Measurements from ENCODE around the gene UQCR10.

Gene UQCR10

DNA sequence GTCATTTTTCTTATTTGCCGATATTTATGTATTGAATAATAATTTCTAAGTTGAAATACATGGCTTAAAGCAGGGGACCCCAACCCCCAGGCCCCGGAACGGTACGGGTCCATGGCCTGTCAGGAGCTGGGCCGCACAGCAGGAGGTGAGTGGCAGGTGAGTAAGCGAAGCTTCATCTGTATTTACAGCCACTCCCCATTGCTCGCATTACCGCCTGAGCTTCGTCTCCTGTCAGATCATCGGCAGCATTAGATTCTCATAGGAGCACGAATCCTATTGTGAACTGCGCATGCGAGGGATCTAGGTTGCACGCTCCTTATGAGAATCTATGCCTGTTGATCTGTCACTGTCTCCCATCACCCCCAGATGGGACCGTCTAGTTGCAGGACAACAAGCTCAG lies 4.9 kb upstream of the UQCR10 start:
- no peak for DNase-seq (ENCODE audit: low read depth in 2 of 2)

GRCh38 chr22:29765905-29766631 lies 1.1 kb upstream of the UQCR10 start:
- DNase-seq (ENCODE audit: low read depth in 2 of 2): no peak

DNA sequence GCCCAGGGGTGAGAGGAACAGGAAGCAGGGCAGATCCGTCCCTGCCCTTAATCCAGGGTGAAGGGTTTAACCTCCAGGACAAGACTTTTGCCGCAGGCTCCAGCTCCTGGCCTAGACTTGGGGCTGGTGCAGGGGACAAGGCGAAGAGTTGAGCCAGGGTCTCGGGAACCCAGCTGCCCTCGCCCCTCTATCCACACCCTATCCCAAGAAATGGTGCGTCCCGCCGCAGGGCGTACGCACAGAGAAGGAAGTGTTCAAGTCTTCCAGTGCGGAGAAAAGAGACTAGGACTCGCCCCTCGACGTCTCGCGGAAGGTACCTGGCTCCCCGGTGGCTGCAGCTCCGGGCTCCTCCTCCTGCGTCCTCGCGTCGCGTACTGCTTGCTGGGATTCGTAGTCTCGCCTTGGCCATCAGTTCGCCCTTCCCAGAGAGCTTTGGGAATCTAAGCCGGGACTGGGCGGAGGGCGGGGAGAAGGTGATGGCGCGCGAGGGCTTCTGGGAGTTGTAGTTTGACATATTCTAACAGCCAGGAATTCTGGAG lies 468 bp upstream of the UQCR10 start, which contains the start of gene ZMAT5:
ZMAT5 (minus strand) TSS at position 376 of the 539 bp plus-strand sequence. CDS start 18,463 bp downstream, outside the sequence.
- DNase-seq (ENCODE audit: low read depth in 2 of 2): peak; percentile 72 to 79

- DNase-seq (ENCODE audit: low read depth in 2 of 2): no peak
Measured at GRCh38 chr22:29768052-29768693, 1.0 kb downstream of the UQCR10 start.

DNA sequence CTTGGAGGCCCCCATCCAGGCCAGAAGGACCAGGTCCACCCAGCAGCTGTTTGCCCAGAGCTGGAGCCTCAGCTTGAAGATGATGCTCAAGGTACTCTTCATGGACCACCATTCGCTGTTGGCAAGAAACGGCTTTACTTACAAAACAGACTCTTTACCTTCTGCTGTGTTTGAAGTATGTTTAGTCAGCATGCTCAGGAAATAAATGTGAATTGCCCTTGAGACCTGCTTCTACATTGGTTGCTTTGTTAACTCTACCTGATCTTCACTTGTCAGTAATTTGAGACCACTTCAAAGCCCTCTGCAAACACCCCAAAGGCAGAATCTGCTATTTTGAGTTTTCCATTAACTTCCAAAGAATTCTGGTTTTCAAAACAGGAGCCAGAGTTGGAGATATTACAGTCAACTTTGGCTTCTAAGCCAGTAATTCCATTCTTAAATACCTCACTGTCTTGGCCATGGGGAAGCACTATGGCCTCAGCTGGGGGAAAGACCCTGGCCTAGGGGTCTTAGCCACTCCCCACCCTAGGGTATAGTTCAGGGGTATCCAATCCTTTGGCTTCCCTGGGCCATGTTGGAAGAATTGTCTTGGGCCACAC lies 2.7 kb downstream of the UQCR10 start:
- no peak for DNase-seq (ENCODE audit: low read depth in 2 of 2)

- DNase-seq (ENCODE audit: low read depth in 2 of 2): no peak
Measured at GRCh38 chr22:29772170-29772641, 5.0 kb downstream of the UQCR10 start.

DNA sequence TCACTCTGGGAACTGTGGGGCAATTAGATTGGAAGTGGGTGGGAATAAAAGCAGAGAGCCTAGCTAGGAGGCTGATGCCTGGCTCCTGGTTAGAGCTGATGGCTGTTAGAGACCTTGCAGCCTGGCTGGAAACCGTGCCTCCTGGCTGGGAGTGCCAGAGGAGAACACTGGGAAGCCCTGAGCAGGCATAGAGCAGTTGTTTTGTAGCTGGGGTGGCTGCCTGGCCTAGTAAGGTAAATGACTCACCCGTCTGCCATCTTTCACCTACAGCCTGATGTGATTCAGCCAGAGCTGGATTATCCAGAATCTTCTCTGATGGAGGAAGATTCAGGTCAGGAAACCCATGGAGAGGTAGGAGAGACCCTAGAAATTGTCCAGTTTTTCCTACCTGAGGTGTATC lies 6.1 kb downstream of the UQCR10 start:
- DNase-seq (ENCODE audit: low read depth in 2 of 2): no peak

GRCh38 chr22:29780220-29780619 lies 13.1 kb downstream of the UQCR10 start:
- no peak for DNase-seq (ENCODE audit: low read depth in 2 of 2)

DNA sequence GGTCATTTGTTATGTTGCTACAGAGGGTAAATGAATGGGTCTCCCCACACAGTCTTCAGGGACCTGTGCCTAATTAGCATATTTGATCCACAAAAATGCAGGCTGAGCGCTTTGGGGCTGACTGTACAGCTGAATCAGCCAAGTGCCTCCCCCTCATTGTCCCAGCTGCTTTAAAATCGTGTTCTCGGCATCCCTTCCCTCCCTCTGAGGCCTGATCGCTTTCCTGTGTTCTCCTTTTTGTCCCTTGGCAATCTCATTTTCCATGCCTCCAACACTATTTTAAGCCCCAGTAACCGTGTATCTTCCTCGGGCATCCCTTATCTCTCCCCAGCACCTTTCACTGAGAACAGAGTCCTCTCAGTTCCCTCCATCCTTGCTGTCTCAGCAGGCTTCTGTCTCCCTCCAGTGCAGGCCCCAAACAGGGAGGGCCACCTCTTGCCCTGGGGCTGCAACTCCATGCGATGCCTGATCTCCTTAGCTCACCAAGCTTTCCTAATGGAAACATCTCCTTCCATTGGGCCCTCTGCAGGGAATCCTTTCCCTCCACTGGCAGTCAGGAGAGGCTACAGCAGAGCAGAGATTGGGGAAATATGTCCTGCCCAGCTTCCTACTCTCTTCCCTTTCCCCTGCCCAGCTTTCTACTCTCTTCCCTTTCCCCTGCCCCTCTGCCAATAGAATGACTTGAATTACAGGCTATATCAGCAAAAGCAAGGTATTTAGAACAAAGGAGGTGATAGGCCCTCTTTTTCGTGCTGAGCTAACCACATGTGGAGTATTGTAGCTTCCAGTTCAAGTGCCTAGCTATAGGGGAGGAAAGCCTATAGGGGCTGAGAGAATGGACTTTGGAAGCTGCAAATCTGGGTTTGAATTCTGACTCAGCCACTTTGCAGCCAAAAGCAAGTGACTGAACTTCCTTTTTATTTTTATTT lies 13.8 kb downstream of the UQCR10 start:
- DNase-seq (ENCODE audit: low read depth in 2 of 2): no peak

DNA sequence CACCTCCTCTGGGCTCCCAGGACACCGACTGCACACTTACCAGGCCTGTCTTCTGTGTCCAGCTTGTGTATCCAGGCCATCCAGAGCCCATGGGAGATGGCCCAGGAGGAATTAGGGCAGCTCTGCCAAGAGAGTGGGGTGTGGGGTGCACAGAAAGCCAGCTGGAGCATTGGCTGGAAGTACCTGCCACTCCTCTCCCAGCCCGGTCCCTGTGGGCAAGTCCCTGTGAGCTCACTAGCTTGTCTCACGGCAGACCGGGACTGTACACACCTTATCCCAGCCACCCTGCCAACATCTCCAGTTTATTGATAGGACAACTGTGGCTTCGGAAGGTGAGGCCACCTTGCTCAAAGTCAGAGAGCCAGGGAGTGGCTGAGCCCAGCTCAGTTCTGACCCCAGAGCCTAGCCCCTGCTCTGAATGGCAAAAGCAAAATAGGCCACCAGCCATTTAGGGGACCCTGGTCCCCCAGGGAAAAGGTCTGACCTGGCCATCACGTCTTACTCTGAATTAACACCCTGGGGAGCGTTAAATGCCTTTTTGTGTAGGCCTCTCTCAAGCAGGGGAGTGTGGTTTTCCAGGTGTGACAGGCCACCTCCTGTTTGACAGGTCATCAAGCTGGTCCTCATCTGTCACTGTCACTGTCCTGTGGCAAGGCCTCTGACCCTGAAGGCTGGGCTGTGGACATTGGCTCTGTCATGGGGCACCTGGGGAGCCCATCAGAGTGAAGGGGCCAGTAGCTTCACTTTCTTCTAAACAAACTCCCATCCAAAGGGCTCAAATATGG lies 15.1 kb downstream of the UQCR10 start:
- DNase-seq (ENCODE audit: low read depth in 2 of 2): no peak

GRCh38 chr22:29784451-29785361 lies 17.5 kb downstream of the UQCR10 start:
- no peak for DNase-seq (ENCODE audit: low read depth in 2 of 2)

- no peak for DNase-seq (ENCODE audit: low read depth in 2 of 2)
Measured at GRCh38 chr22:29786031-29786430, 18.9 kb downstream of the UQCR10 start.

DNA sequence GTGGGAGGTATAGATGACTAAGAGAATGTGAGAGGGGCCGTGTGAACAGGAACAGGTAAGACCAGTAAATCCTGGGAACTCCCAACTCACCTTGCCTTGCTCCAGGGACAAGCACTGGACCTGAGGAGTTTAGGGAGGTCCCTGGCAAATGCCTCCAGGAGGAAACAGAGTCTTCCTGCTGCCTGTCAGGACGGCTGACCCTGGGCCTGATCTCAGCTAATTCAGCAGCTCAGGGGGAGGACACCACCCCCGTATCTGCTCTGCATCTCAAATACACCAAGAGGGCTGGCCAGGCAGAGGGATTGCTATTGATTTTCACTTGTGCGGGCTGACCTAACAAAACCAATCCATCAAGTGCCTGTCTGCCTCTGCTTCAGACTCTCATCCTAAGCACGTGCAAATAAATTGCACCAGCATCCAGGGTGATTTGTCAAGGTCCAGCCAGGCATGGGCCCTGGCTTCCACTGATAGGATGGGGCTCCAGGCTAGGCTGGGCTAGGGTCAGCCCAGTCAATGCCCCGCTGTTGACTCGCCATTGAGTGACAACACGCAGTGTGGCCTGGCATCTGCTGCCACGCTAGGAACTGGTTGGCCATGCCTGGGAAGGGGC lies 20.3 kb downstream of the UQCR10 start:
- no peak for DNase-seq (ENCODE audit: low read depth in 2 of 2)

DNA sequence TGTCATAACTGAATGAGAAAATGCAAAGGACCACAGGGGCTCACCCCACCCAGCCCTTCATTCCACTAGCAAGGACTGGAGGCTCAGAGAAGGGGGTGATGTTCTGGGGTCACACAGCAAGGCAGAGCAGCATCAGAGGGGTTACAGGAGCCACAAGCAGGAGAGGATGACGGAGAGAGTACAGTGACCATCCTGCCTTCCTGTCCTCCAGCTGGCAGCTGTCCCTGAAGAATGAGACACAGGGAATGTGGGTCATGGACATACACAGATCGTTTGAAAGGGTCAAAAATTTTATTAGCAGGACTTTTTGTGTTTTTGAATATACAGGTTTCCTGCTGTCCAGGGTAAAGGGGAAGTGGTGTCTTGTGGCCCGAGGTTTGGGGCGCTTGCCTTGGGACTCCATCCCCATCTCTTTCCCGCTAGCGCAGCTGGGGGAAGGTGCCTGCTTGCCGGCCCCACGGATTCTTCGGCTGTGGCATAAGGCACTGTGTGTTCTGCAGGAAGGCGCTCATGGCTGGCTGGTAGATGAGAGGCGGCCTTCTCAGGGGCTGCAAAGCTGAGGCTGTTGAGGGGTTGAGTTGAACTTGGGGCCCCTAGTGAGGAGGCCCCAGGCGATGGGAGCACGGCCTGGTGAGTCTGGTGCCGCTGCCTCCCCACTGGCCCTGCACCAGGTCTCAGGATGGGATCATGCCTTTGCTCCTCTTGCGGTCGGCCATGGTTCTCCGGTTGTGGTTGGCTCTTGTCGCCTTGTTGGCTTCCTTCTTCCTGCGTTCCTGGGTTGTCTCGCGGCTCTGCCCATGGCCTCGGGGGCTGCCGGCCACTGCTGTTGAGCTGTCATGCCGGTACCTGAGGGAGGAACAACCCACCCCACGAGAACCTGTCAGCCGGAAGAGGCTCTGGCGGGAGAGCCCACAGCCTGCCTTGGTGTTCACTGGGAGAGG lies 21.4 kb downstream of the UQCR10 start:
- DNase-seq (ENCODE audit: low read depth in 2 of 2): no peak

DNA sequence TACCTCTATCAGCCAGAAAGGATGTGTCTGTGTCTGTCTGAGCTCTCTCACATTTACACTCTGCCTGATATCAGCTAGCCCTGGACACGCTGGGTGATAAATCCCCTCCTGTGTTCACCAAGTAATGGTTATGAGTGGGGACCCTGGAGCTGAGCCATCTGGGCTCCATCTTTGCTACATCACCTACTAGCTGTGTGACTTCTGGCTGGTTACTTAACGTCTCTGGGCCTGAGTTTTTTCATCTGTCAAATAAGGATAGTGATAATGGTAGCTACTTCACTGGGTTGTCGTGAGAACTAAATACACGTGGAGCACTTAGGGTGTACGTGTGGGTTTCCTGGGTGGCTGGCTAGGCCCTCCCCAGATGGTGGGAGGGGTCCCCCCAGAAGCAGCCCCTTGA lies 22.9 kb downstream of the UQCR10 start:
- DNase-seq (ENCODE audit: low read depth in 2 of 2): no peak

DNA sequence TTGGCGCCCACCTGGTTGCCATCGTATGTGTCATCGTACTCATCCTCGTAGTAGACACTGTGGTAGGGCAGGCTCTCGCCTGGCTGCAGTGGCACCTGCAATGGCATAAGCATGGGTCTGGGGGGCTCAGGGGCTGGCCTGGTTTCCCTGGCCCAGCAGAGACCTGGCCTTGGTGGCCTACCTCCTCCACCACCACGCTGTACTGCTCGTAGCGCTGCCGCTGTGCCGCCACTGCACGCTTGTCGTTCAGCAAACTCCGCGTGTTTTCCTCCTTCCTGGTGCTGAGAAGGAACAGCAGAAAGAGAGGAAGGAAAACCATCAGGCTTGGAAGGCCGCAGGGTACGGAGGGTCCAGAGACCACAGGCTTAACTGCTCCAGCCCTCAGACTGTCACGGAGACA lies 26.2 kb downstream of the UQCR10 start:
- DNase-seq (ENCODE audit: low read depth in 2 of 2): no peak

GRCh38 chr22:29795663-29796062 lies 28.5 kb downstream of the UQCR10 start:
- no peak for DNase-seq (ENCODE audit: low read depth in 2 of 2)

DNA sequence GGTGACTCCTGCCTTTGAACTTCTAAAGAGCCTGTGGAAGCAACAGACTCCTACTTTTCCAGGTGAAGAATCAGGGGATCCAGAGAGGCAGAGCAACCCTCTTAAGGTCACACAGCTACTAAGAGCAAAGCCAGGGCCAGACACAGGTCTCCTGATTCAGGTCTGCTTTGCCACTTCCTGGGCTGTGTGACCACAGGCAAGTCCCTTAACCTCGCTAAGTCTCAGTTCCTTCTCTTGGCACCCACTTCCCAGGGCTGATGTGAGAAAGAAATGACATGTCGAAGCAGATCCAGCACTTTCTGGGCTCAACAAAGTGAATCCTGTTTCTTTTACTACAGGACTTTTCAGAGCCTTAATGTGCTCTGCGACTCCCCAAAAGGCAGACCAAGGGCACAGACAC lies 30.2 kb downstream of the UQCR10 start:
- no peak for DNase-seq (ENCODE audit: low read depth in 2 of 2)

All from stimulated activated CD8-positive, alpha-beta memory T cell treated with anti-CD3 and anti-CD28 coated beads, Interleukin-2, amount 100 ng/mL, for 1 hour (primary cell).